NCI-H526 treated with DMSO at 0.1 percent for 48 hours (cell line): ENCODE results near the gene SLC26A11.
"Not testable (repeated sequence)": the region's sequence is repeated elsewhere in the genome, so short reads cannot be mapped to it uniquely, and the experiment has no call there.

ENCODE experiments used
- DNase-seq: peaks from one replicate; lab custom pipeline; 2025; lab: John Stamatoyannopoulos, UW

Gene SLC26A11

GRCh38 chr17:80219013-80219762 is 1.0 kb upstream of the SLC26A11 start:
- DNase-seq, result no peak

GRCh38 chr17:80219763-80220053 is 519 bp upstream of the SLC26A11 start:
- DNase-seq, result no peak

GRCh38 chr17:80220736-80221215 is 549 bp downstream of the SLC26A11 start:
- no peak for DNase-seq

- DNase-seq, result no peak
Measured at GRCh38 chr17:80221351-80222105, 1.3 kb downstream of the SLC26A11 start.

GRCh38 chr17:80222376-80223141 is 2.3 kb downstream of the SLC26A11 start:
- no peak for DNase-seq

GRCh38 chr17:80223142-80223815 is 3.1 kb downstream of the SLC26A11 start:
- DNase-seq, result no peak

- no peak for DNase-seq
Measured at GRCh38 chr17:80223838-80224497, 3.7 kb downstream of the SLC26A11 start.

- no peak for DNase-seq
Measured at GRCh38 chr17:80224683-80225082, 4.5 kb downstream of the SLC26A11 start.

- DNase-seq, result no peak
Measured at GRCh38 chr17:80225230-80225629, 5.0 kb downstream of the SLC26A11 start.

GRCh38 chr17:80227156-80227555 is 6.9 kb downstream of the SLC26A11 start:
- DNase-seq, result no peak

- DNase-seq, result no peak
Measured at GRCh38 chr17:80227666-80228065, 7.4 kb downstream of the SLC26A11 start.

GRCh38 chr17:80228477-80228876 is 8.2 kb downstream of the SLC26A11 start:
- no peak for DNase-seq

GRCh38 chr17:80229011-80229410 is 8.8 kb downstream of the SLC26A11 start:
- no peak for DNase-seq

GRCh38 chr17:80232438-80232837 is 12.2 kb downstream of the SLC26A11 start:
- no peak for DNase-seq

- DNase-seq, result no peak
Measured at GRCh38 chr17:80233202-80233601, 13.0 kb downstream of the SLC26A11 start.

- DNase-seq, result no peak
Measured at GRCh38 chr17:80236911-80237310, 16.7 kb downstream of the SLC26A11 start.

GRCh38 chr17:80237386-80237785 is 17.2 kb downstream of the SLC26A11 start:
- DNase-seq, result no peak

- DNase-seq, result no peak
Measured at GRCh38 chr17:80242505-80242904, 22.3 kb downstream of the SLC26A11 start.

- DNase-seq, result no peak
Measured at GRCh38 chr17:80243526-80244433, 23.6 kb downstream of the SLC26A11 start.

GRCh38 chr17:80244448-80244847 is 24.2 kb downstream of the SLC26A11 start:
- DNase-seq, result not testable (repeated sequence)
